Measurements from ENCODE around the gene NEUROD6.

NEUROD6 gene

DNA sequence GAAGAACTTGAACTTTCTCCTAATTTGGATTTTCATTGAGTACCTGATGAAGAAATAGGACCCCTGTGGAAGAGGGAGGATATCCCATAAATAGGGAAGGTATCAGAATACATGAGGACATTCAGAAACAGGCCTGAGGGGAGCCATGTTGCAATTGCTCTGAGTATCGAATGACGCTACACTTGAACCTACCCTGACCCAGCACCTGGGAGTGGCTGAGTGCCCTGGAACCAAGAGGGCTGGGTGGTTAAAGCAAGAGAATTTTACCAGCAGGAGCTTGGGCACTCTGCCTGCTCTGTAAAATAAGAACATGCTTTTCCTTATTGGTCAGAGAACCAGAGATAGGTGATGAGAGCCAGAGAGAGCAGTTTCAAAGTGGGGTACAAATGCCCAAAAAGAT is 7.2 kb downstream of the NEUROD6 start:
- DNase-seq (ENCODE audit: low spot score): no peak

- no peak for DNase-seq (ENCODE audit: low spot score)
Observed at GRCh38 chr7:31327071-31327470, 13.5 kb downstream of the NEUROD6 start.

- no peak for DNase-seq (ENCODE audit: low spot score)
Observed at GRCh38 chr7:31326416-31326815, 14.1 kb downstream of the NEUROD6 start.

- DNase-seq (ENCODE audit: low spot score): no peak
Observed at GRCh38 chr7:31323101-31323500, 17.4 kb downstream of the NEUROD6 start.

GRCh38 chr7:31320675-31321074 is 19.9 kb downstream of the NEUROD6 start:
- DNase-seq (ENCODE audit: low spot score): no peak

GRCh38 chr7:31318313-31318712 is 22.2 kb downstream of the NEUROD6 start:
- no peak for DNase-seq (ENCODE audit: low spot score)

DNA sequence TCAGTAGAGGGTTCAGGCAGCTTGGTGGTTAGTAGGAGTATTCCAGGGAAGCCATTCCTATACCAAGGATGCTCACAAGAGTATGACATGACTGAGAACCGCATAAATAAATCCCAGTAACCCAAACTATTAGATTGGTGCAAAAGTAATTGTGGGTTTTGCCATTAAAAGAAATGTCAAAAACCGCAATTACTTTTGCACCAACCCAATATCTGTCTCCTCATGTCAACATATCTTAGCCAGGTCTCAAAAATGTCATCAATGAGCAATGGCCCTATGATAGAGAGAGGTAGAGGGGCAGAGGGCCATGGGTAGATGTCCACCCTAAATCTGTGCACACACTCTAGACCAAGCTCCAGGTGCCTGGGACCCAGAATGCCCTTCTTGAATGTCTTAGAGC is 23.6 kb downstream of the NEUROD6 start:
- no peak for DNase-seq (ENCODE audit: low spot score)

- no peak for DNase-seq (ENCODE audit: low spot score)
Observed at GRCh38 chr7:31315758-31316157, 24.8 kb downstream of the NEUROD6 start.

- DNase-seq (ENCODE audit: low spot score): no peak
Observed at GRCh38 chr7:31314781-31315180, 25.7 kb downstream of the NEUROD6 start.

DNA sequence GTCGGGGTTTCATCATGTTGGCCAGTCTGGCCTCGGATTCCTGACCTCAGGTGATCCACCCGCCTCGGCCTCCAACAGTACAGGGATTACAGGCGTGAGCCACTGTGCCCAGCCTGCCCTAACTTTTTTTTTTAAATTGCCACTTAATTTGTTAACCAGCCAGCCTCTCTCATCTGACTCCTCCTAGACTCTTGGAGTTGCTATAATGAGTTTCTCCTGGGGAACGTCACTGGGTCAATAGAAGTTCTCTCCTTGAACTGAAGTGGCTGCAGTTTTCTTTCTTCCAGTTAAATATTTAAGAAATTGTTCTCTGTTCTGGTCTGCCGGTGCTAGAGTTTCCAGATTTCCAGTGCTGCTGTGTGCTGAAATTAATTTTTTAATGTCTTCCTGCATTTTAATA is 27.6 kb downstream of the NEUROD6 start:
- no peak for DNase-seq (ENCODE audit: low spot score)

DNA sequence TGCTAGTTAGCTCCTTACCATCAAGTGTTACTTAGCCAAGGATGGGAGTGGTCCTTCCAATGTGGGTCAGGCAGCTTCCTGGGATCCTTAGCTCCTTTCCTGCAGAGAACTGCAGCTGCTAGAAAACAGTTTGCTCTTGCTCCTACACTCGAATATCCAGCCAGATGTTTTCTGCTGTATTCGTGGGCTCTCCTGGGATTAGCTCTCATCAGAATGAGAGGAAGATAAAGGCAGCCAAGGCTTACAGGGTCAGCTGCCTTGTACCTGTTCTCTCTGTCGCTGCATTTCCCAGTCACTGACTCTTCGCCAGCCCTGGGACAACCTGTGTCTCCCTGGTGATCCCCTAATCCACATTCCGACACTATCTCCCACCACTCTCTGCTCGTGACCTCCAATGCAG is 29.0 kb downstream of the NEUROD6 start:
- DNase-seq (ENCODE audit: low spot score): no peak

GRCh38 chr7:31310321-31310935 is 30.1 kb downstream of the NEUROD6 start:
- no peak for DNase-seq (ENCODE audit: low spot score)

DNA sequence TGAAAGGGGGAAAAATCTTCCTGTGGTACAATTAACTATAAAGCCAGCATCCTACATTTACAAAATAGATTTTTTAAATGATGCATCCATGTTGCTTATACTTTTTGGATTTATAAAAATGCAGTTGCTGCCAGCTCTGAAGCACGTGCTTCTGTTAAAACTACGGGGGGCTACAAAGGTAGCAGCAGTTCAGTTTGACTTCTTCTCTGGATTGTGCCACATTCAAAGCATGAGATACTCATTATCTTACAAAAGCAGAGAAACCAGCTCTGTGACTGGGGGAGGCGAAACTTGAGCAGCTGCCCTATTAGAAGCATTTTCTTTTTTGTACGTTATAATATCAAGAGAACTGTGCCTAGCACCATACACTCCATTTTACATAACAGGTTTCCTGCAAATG is 31.1 kb downstream of the NEUROD6 start:
- no peak for DNase-seq (ENCODE audit: low spot score)

DNA sequence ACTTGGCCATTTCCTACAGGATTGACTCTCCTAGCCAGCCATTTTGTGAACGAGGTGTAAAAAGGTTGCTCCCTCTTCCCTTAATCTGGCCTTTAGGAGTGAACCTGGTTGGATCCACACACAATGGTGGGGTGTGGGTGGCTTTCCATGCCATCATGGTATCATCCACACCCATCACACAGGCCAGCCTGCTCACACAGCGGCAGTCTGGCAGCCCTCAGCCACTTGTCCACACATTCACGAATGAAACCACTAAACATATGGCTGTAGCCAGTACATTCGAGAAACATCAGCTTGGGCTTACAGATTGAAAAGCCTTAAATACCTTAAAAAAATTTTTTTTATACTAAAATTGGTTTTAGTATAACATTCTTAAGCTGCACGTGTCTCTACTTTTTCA is 31.9 kb downstream of the NEUROD6 start:
- DNase-seq (ENCODE audit: low spot score): no peak

DNA sequence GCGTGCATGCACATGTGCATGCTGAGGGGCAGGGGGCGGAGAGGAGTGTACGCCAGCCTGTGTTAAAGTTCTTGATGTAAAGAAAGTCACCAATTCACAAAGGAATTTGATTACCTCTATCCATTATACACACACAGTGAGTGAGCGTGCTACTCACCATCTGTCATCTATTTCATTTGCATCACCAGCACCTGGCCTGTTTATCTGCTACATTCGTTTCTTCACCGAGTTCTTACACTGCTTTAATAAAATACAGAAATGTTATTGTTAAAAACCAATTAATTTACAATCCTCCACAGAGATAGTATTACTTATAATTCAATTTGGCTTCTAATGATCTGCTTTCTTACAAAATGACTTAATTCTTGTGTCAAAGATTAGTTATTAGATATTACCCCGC is 32.6 kb downstream of the NEUROD6 start:
- DNase-seq (ENCODE audit: low spot score): no peak

- no peak for DNase-seq (ENCODE audit: low spot score)
Observed at GRCh38 chr7:31305260-31305659, 35.3 kb downstream of the NEUROD6 start.

GRCh38 chr7:31304446-31304845 is 36.1 kb downstream of the NEUROD6 start:
- DNase-seq (ENCODE audit: low spot score): no peak

DNA sequence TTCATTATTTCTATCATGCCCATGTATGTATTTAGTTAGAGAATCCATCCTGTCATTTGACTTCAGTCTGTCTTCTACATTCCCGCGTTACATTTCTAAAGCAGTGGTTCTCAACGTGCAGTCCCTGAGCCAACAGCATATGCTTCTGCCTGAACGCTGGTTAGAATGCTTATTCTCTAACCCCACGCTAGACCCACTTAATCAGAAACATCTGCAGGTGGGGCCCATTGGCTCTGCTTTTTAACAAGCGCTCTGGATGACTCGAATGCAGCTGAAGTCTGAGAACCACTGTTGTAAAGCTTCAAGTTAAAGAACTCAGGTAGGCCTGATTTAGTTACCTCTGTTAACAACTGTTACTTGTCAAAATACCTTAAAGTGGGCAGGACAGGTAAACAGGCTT is 38.2 kb downstream of the NEUROD6 start:
- DNase-seq (ENCODE audit: low spot score): no peak

DNA sequence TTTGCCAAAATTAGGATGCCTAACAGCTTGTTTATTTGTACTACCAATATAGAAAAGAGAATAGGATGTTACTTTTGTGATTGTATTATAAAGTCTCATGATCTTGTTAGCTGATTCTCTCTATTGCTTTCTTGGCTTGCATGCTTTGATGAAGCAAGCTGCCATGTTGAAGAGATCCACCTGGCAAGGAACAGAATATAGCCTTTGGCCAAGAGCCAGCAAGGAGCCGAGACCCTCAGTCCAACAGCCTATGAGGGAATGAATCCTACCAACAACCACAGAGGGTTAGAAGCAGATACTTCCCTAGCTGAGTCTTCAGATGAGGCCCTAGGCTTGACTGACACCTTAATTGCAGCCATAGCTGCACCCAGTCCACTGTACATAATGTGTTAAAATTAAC is 41.2 kb downstream of the NEUROD6 start:
- DNase-seq (ENCODE audit: low spot score): no peak

DNA sequence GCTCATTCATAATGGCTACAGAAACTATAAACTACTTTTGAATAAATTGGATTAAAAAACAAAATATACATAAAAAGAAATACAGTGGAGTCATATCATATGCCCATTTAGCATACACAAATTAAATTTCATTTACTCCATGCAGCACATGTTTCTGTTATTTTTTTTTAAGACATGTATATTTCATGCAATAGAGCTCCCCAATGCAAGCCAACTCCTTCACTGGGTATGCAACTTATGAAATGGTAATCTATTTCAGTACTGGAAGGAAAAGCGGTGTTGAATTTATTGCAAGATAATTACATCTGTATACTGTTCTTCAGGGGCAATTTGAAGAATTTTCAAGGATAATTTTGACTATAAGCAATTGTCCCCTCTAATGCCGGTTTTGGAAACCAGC is 49.9 kb downstream of the NEUROD6 start:
- no peak for DNase-seq (ENCODE audit: low spot score)
